Measurements from ENCODE around the gene C1orf216. TPM values are rescaled to one million over a fixed set of nuclear protein-coding genes. Genes with fewer than 3 reads are reported as not detected.

Gene C1orf216
- total RNA-seq, 1 experiment from 2014 or later, result 13.9 TPM

DNA sequence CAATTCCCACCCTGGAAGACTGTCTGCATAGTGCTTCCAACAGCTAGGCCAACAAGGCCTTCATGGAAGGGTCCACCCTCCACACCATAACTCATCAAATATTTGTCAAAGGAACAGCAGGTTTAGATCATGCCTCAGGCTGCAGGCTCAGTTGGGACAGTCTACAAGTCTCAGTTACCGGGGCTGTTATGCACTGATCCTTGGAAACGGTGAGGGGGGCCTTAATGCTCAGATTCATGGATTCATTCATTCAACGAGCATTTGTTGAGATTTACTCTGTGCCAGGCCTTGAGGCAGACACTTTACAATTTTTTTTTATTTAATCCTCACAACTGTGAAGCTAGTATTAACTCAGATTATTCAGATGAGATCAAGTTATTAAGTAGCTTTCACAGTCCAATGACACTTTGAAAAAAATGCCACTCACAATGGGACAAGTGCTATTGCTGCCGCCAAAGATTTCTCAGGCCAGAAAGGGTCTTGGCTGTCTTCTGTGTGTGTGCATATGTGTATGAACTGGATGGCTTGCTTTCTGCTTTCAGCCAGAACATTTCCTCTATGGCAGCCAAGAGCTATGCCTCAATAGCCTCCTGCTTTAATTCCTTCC, 8.9 kb upstream of the C1orf216 start:
- H3K4me1 ChIP-seq (ENCODE audit: control insufficient read depth in 1 of 2, insufficient read depth in 2 of 2, low read length in 2 of 2), result no peaks in the 10 kb centered on the region
- no TSS peak for BruUV-seq (replicated peaks)
- no peaks in the 10 kb centered on the region for H4K20me1 ChIP-seq (ENCODE audit: insufficient read depth)
- H3K27ac ChIP-seq (ENCODE audit: low read depth, low read length), result no peak overlapping the region
- DNase-seq (ENCODE audit: low read depth, low spot score), result no peak
- ChIA-PET CTCF (interaction anchor here (1.2 to 7.0 kb wide), 12 partner anchors 8 to 277 kb away, joined by 3 to 49 read pairs (median 5); partner anchors contain the start of genes AGO1 and C1orf216), POLR2A (interaction anchor here (0.8 to 1.6 kb wide), 3 partner anchors 12 to 157 kb away, joined by 3 to 6 read pairs (median 5); partner anchors contain the start of gene TFAP2E), RAD21 (ENCODE audit: low non-redundant PET in 1 of 2, low total read pairs in 2 of 2, uncharacterized antibody in 2 of 2, unreplicated experiment in 2 of 2) (interaction anchor here in 1 of 2 experiments (1.2 kb wide), 1 partner anchor 158 kb away, joined by 3 read pairs; no protein-coding TSS in a partner anchor)
- intact Hi-C loops (cut with micrococcal nuclease), result loop anchor here (1.0 to 2.0 kb wide), 3 partner anchors 47 to 277 kb away; no protein-coding TSS in a partner anchor
- TF ChIP-seq SP1 (IDR thresholded peaks at IDR 0.05; ENCODE audit: low read depth) (no peak), ELF1 (IDR thresholded peaks at IDR 0.05; ENCODE audit: borderline replicate concordance, low read depth) (no peak), RAD21 (IDR thresholded peaks at IDR 0.05; ENCODE audit: low read depth) (no peak), EZH2 (IDR thresholded peaks at IDR 0.05) (no peak), FOSL1 (IDR thresholded peaks at IDR 0.05; ENCODE audit: low read depth) (no peak), ZNF274 (IDR thresholded peaks at IDR 0.05; ENCODE audit: low read depth, low read length) (no peak), POLR2AphosphoS5 (IDR thresholded peaks at IDR 0.05; ENCODE audit: low read depth, low read length) (no peak), POLR2A (IDR thresholded peaks at IDR 0.05; ENCODE audit: borderline replicate concordance, extremely low read depth, insufficient read depth, insufficient read length) (no peak), SIN3A (IDR thresholded peaks at IDR 0.05; ENCODE audit: low read depth) (no peak), CBX3 (IDR thresholded peaks at IDR 0.05; ENCODE audit: low read depth) (no peak), EZH2phosphoT487 (IDR thresholded peaks at IDR 0.05; ENCODE audit: borderline replicate concordance) (no peak), CEBPB (IDR thresholded peaks at IDR 0.05; ENCODE audit: low read depth) (no peak), JUND (IDR thresholded peaks at IDR 0.05) (no peak), YY1 (IDR thresholded peaks at IDR 0.05; ENCODE audit: extremely low read depth, insufficient replicate concordance, low read depth, low read length) (no peak), EGR1 (IDR thresholded peaks at IDR 0.05; ENCODE audit: low read depth) (no peak), SRF (IDR thresholded peaks at IDR 0.05; ENCODE audit: low read depth) (no peak), MAX (IDR thresholded peaks at IDR 0.05) (no peak), ZFX (IDR thresholded peaks at IDR 0.05) (no peak)
- TF ChIP-seq, protein P1, sequence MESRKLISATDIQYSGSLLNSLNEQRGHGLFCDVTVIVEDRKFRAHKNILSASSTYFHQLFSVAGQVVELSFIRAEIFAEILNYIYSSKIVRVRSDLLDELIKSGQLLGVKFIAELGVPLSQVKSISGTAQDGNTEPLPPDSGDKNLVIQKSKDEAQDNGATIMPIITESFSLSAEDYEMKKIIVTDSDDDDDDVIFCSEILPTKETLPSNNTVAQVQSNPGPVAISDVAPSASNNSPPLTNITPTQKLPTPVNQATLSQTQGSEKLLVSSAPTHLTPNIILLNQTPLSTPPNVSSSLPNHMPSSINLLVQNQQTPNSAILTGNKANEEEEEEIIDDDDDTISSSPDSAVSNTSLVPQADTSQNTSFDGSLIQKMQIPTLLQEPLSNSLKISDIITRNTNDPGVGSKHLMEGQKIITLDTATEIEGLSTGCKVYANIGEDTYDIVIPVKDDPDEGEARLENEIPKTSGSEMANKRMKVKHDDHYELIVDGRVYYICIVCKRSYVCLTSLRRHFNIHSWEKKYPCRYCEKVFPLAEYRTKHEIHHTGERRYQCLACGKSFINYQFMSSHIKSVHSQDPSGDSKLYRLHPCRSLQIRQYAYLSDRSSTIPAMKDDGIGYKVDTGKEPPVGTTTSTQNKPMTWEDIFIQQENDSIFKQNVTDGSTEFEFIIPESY (IDR thresholded peaks at IDR 0.05; ENCODE audit: extremely low read depth, insufficient replicate concordance, low read length), result no peak
- no peaks in the 10 kb centered on the region for H3K27me3 ChIP-seq (ENCODE audit: insufficient read depth, low read length)
- H3K4me3 ChIP-seq (replicated peaks in 1 of 2; ENCODE audit: low read depth in 1 of 2, low read length in 2 of 2), result no peak overlapping the region
- H2AFZ ChIP-seq (ENCODE audit: low read depth, low read length, poor library complexity, severe bottlenecking), result no peak overlapping the region
- H3K79me2 ChIP-seq (ENCODE audit: insufficient read depth, low read length), result no peaks in the 10 kb centered on the region
- no peaks in the 10 kb centered on the region for H3K9me2 ChIP-seq (ENCODE audit: insufficient read depth)
- no peaks in the 10 kb centered on the region for H3K9me3 ChIP-seq (ENCODE audit: control insufficient read depth in 1 of 2, insufficient read depth in 1 of 2, low read depth in 1 of 2, low read length in 2 of 2)
- H3K36me3 ChIP-seq (ENCODE audit: control insufficient read depth in 1 of 2, insufficient read depth in 2 of 2, low read length in 2 of 2), result peaks cover 0 to 4% of the 10 kb centered on the region in 2 experiments; a peak in 1 of 4 replicates
- H3K9ac ChIP-seq (ENCODE audit: low read length), result no peak overlapping the region
- ATAC-seq, result peak; percentile 31
- H3K4me2 ChIP-seq (ENCODE audit: low read length), result no peak overlapping the region
